ENCODE data around the gene MPRIP.

GRCh38 chr17:17201271-17201670 lies 159.0 kb downstream of the MPRIP start:
- no peak for TF ChIP-seq CTCF (IDR thresholded peaks at IDR 0.05)
- TF ChIP-seq POLR2A (IDR thresholded peaks at IDR 0.05) = no peak

Data from body of pancreas (tissue), 4 donors.